Smooth muscle cell (in vitro differentiated cells): ENCODE data around the gene NT5M. TPM values are rescaled to one million over a fixed set of nuclear protein-coding genes. Genes with fewer than 3 reads are reported as not detected.

Experiments used
- DNase-seq: peaks from one replicate; lab custom pipeline; 2025; ENCODE audit not compliant: unreplicated experiment; lab: John Stamatoyannopoulos, UW
- H2AFZ ChIP-seq: fragments of 200-600 bp; sonication (generic); 2 replicates; pipeline ENCODE4 v1.6.0; 2016; ENCODE audit warnings: antibody characterized with exemption, low read depth, mild to moderate bottlenecking
- H3F3A ChIP-seq: fragments of 200-600 bp; sonication (generic); 2 replicates; pipeline ENCODE4 v1.6.0; 2017; ENCODE audit warnings: antibody characterized with exemption, low read depth
- H3K27ac ChIP-seq: fragments of 200-600 bp; sonication (generic); 2 replicates; pipeline ENCODE4 v1.5.1; 2016; ENCODE audit warnings: low read depth, mild to moderate bottlenecking
- H3K27me3 ChIP-seq: fragments of 200-600 bp; sonication (generic); 2 replicates; pipeline ENCODE4 v1.6.1; 2016; ENCODE audit warnings: low read depth, mild to moderate bottlenecking
- H3K36me3 ChIP-seq: fragments of 200-600 bp; sonication (generic); 2 replicates; pipeline ENCODE4 v1.5.1; 2016; ENCODE audit warnings: low read depth
- H3K4me1 ChIP-seq: fragments of 200-600 bp; sonication (generic); 2 replicates; pipeline ENCODE4 v1.5.1; 2016; ENCODE audit warnings: low read depth
- H3K4me2 ChIP-seq: fragments of 200-600 bp; sonication (generic); 2 replicates; pipeline ENCODE4 v1.6.0; 2016; ENCODE audit warnings: mild to moderate bottlenecking
- H3K4me3 ChIP-seq: fragments of 200-600 bp; sonication (generic); 2 replicates; pipeline ENCODE4 v1.5.1; 2016; ENCODE audit warnings: mild to moderate bottlenecking
- H3K79me2 ChIP-seq: fragments of 200-600 bp; sonication (generic); 2 replicates; pipeline ENCODE4 v1.6.0; 2016; ENCODE audit warnings: low read depth, mild to moderate bottlenecking
- H3K9ac ChIP-seq: fragments of 200-600 bp; sonication (generic); 2 replicates; pipeline ENCODE4 v1.6.0; 2016; ENCODE audit warnings: low read depth
- H3K9me3 ChIP-seq: fragments of 200-600 bp; sonication (generic); replicated peaks from 2 replicates; pipeline ENCODE4 v1.5.1; 2016; ENCODE audit warnings: low read depth
- H4K20me1 ChIP-seq: fragments of 200-600 bp; sonication (generic); 2 replicates; pipeline ENCODE4 v1.6.0; 2016; ENCODE audit warnings: low read depth
- WGBS: methylation state at CpG from one replicate; pipeline ENCODE4 v1.1.7; 2016; ENCODE audit warnings: low lambda C conversion rate; 5-methylcytosine and 5-hydroxymethylcytosine counted together
- polyA plus RNA-seq: library from polyadenylated mRNA; unstranded; fragments of >200 nt; fragmentation: Nextera tagmentation; extraction: Ambion mirVana; gene quantifications from 2 replicates; pipeline ENCODE4 v1.2.1, GENCODE V29; 2016
- total RNA-seq: library from RNA; depleted of rRNA; stranded (reverse); fragments of >200 nt; gene quantifications from 2 replicates; pipeline ENCODE4 v1.2.3, GENCODE V29; 2014
- TF ChIP-seq, protein P1 (sequence below): fragments of 200-600 bp; sonication (generic); IDR thresholded peaks from 2 replicates; pipeline ENCODE4 v1.5.1; 2017; ENCODE audit warnings: borderline replicate concordance, mild to moderate bottlenecking, antibody characterized with exemption; ENCODE audit not compliant: insufficient read depth, poor library complexity, severe bottlenecking

Gene NT5M
- total and polyA plus RNA-seq, 2 experiments from 2014 or later, result 2.5 to 6.1 TPM

DNA sequence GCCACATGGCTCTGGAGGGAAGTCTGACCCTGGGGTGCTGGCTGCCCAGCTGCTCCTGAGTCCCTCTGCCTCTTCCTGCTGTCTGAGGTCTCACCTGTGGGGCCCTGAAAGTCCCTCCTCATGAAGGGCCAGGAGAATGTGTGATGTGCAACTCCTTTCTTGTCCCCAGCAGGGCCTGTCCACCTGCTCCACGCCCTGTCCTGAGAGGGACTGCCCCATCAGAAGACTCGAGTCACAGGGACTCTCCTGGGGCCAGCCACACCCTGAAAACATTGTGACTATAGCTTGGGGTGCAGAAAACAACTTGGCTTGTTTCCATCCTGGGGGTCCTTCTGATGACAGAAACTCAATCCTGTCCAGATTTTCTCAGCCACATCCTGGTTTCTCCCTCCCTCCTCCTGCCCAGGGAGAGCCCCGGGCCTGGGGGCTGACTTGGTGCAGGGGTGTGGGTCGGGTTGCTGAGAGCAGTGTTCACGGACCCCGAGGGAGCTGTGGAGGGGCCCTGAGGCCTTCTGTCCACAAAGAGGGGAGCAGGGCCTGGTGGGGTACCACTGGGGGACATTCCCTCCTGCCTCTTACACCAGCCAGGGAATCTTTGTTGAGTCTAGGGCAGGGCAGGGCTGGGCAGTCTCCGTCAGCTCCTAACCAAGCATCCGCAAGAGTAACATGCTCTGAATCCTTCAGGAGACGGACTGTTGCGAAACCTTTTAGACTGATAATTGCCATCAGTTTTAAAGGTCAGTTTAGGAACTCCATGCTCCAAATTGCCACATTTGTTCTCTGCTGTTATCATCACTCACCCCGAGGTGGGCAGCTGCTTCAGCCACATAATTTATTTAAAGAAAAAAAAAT lies 45.9 kb downstream of the NT5M start:
- H2AFZ ChIP-seq, result no peak overlapping the region
- H3K27me3 ChIP-seq, result no peaks in the 10 kb centered on the region
- no peak overlapping the region for H3K4me2 ChIP-seq
- TF ChIP-seq, protein P1, sequence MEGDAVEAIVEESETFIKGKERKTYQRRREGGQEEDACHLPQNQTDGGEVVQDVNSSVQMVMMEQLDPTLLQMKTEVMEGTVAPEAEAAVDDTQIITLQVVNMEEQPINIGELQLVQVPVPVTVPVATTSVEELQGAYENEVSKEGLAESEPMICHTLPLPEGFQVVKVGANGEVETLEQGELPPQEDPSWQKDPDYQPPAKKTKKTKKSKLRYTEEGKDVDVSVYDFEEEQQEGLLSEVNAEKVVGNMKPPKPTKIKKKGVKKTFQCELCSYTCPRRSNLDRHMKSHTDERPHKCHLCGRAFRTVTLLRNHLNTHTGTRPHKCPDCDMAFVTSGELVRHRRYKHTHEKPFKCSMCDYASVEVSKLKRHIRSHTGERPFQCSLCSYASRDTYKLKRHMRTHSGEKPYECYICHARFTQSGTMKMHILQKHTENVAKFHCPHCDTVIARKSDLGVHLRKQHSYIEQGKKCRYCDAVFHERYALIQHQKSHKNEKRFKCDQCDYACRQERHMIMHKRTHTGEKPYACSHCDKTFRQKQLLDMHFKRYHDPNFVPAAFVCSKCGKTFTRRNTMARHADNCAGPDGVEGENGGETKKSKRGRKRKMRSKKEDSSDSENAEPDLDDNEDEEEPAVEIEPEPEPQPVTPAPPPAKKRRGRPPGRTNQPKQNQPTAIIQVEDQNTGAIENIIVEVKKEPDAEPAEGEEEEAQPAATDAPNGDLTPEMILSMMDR, result no peak
- H3K9me3 ChIP-seq, result no peaks in the 10 kb centered on the region
- no peak overlapping the region for H3K27ac ChIP-seq
- WGBS, result 57% methylated on average over 11 of the region's 11 CpGs
- no peak for DNase-seq
- no peaks in the 10 kb centered on the region for H3F3A ChIP-seq
- H3K36me3 ChIP-seq, result no peaks in the 10 kb centered on the region
- H4K20me1 ChIP-seq, result no peaks in the 10 kb centered on the region
- no peak overlapping the region for H3K4me3 ChIP-seq
- H3K9ac ChIP-seq, result no peak overlapping the region
- no peaks in the 10 kb centered on the region for H3K79me2 ChIP-seq
- no peaks in the 10 kb centered on the region for H3K4me1 ChIP-seq

DNA sequence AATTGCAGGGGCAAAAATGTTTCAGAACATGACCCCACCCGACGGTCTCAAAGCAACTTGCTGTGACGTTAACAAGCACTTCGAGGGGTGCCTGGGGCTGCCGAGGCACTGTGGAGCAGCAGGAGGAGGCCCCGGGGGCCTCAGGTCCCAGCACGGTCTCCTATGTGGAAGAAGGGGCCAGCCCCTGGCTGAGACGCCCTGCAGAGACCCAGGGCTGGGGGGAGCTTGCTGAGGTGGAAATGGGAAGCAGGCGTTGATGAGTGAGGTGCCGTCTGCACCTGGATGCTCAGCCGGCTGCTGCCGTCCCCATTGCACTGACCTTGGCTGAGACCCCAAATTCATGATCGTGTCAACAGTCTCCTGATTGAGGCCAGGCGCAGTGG lies 46.5 kb downstream of the NT5M start:
- H3K4me2 ChIP-seq, result no peak overlapping the region
- TF ChIP-seq, protein P1, result no peak
- no peaks in the 10 kb centered on the region for H4K20me1 ChIP-seq
- no peaks in the 10 kb centered on the region for H3K27me3 ChIP-seq
- no peak for DNase-seq
- no peak overlapping the region for H2AFZ ChIP-seq
- no peak overlapping the region for H3K9ac ChIP-seq
- H3K36me3 ChIP-seq, result no peaks in the 10 kb centered on the region
- no peaks in the 10 kb centered on the region for H3K9me3 ChIP-seq
- H3K4me3 ChIP-seq, result no peak overlapping the region
- no peaks in the 10 kb centered on the region for H3K79me2 ChIP-seq
- no peaks in the 10 kb centered on the region for H3F3A ChIP-seq
- WGBS, result 85% methylated on average over 14 of the region's 14 CpGs
- no peak overlapping the region for H3K27ac ChIP-seq
- no peaks in the 10 kb centered on the region for H3K4me1 ChIP-seq

DNA sequence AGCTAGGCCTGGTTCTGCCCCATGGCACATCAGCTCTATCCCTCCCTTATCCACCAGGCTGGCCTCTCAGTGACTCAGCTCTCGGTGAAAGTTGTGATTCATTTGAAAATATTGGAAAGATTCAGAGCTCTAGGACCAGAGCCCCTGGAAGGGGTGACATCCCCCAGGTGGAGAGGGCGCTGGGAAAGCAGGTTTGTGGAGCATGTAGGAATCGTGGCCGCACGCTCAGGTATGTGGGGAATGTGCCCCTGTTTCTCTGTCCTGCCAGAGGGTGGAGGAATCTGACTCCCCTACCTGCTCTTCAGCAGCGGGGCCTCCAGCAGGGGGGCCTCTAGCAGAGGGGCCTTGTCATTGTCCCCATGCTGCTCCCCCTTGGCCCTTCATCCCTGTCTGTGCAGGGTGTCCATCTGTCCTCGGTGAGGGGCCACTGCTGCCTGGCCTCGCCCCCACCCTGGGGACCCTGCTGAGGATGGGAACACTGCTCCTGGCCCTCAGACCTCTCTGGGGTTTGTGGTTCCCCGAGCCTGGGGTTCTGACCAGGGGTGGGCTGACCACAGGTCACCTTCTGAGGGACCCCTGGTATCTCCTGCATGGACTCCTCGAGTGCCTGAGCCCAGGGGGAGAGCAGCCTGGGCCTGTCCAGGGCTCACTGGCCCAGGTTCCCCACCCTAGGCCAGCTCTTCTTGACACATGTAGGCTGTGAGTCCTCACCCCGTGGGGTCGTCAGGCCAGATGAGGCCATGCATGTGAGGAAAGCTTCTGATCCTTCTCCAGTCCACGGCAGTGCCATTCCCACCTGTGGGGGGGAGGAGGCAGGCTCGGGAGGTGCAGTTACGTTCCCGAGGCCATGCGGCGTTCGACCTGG lies 47.5 kb downstream of the NT5M start:
- no peaks in the 10 kb centered on the region for H3K27me3 ChIP-seq
- TF ChIP-seq, protein P1, result no peak
- H2AFZ ChIP-seq, result no peak overlapping the region
- no peaks in the 10 kb centered on the region for H3K36me3 ChIP-seq
- no peak for DNase-seq
- no peaks in the 10 kb centered on the region for H4K20me1 ChIP-seq
- WGBS, result 77% methylated on average over 19 of the region's 19 CpGs
- no peak overlapping the region for H3K4me3 ChIP-seq
- H3K27ac ChIP-seq, result no peak overlapping the region
- H3K4me1 ChIP-seq, result no peaks in the 10 kb centered on the region
- no peak overlapping the region for H3K9ac ChIP-seq
- H3K79me2 ChIP-seq, result no peaks in the 10 kb centered on the region
- no peaks in the 10 kb centered on the region for H3F3A ChIP-seq
- peak overlapping the region; percentile 25 for H3K4me2 ChIP-seq
- no peaks in the 10 kb centered on the region for H3K9me3 ChIP-seq
